ENCODE data around the gene PCNX4.

The PCNX4 gene

GRCh38 chr14:60178164-60178563, 86.4 kb downstream of the PCNX4 start:
- DNase-seq = no peak

GRCh38 chr14:60178820-60179219, 87.1 kb downstream of the PCNX4 start:
- DNase-seq = no peak

GRCh38 chr14:60179431-60179869, 87.7 kb downstream of the PCNX4 start:
- no peak for DNase-seq

- no peak for DNase-seq
Observed at GRCh38 chr14:60183138-60183537, 91.4 kb downstream of the PCNX4 start.

GRCh38 chr14:60183741-60184140, 92.0 kb downstream of the PCNX4 start:
- no peak for DNase-seq

GRCh38 chr14:60184146-60184904, 92.6 kb downstream of the PCNX4 start:
- DNase-seq = peak; percentile 45

- no peak for DNase-seq
Observed at GRCh38 chr14:60184905-60185555, 93.3 kb downstream of the PCNX4 start.

GRCh38 chr14:60188115-60188514, 96.4 kb downstream of the PCNX4 start:
- no peak for DNase-seq

- no peak for DNase-seq
Observed at GRCh38 chr14:60188696-60189095, 97.0 kb downstream of the PCNX4 start.

GRCh38 chr14:60189923-60190840, 98.5 kb downstream of the PCNX4 start:
- no peak for DNase-seq

GRCh38 chr14:60195179-60195810, 103.6 kb downstream of the PCNX4 start:
- no peak for DNase-seq

- DNase-seq = no peak
Observed at GRCh38 chr14:60196291-60196690, 104.6 kb downstream of the PCNX4 start.

GRCh38 chr14:60197629-60198303, 106.0 kb downstream of the PCNX4 start:
- no peak for DNase-seq

GRCh38 chr14:60199321-60199720, 107.6 kb downstream of the PCNX4 start:
- DNase-seq = no peak

- DNase-seq = no peak
Observed at GRCh38 chr14:60204104-60204842, 112.5 kb downstream of the PCNX4 start.

- no peak for DNase-seq
Observed at GRCh38 chr14:60204843-60205774, 113.4 kb downstream of the PCNX4 start.

- no peak for DNase-seq
Observed at GRCh38 chr14:60206249-60206670, 114.5 kb downstream of the PCNX4 start.

GRCh38 chr14:60206837-60207533, 115.3 kb downstream of the PCNX4 start:
- no peak for DNase-seq

GRCh38 chr14:60210703-60211102, 119.0 kb downstream of the PCNX4 start:
- no peak for DNase-seq

- DNase-seq = no peak
Observed at GRCh38 chr14:60211153-60211552, 119.4 kb downstream of the PCNX4 start.

Data from stimulated activated CD4-positive, alpha-beta T cell treated with anti-CD3 and anti-CD28 coated beads, Interleukin-4, amount 100 ng/mL, for 24 hours (primary cell).